Measurements from ENCODE around the gene COL6A6.

- TF ChIP-seq CTCF (conservative IDR thresholded peaks at IDR 0.05; ENCODE audit: low read depth in 2 of 2) = no peak
- TF ChIP-seq POLR2AphosphoS5 (IDR thresholded peaks at IDR 0.05; ENCODE audit: low read depth) = no peak
- no peak for TF ChIP-seq EZH2 (IDR thresholded peaks at IDR 0.05; ENCODE audit: low read depth, unreplicated experiment)
- TF ChIP-seq ZNF114 (CRISPR knock-in tag; IDR thresholded peaks at IDR 0.05) = no peak
- TF ChIP-seq REST (IDR thresholded peaks at IDR 0.05; ENCODE audit: unreplicated experiment) = no peak
- no peak for TF ChIP-seq EZH2phosphoT487 (IDR thresholded peaks at IDR 0.05; ENCODE audit: unreplicated experiment)
Observed at GRCh38 chr3:130473416-130473815, 43.6 kb upstream of the COL6A6 start.
